B cell (primary cell): ENCODE measurements around the gene ARHGEF17. TPM values are rescaled to one million over a fixed set of nuclear protein-coding genes. Genes with fewer than 3 reads are reported as not detected.

Experiments
- ATAC-seq: fragments of 200-7000 bp; cut with Tn5 transposase; one replicate; pipeline ENCODE4 v1.10.0; 2021; ENCODE audit warnings: low read depth, mild to moderate bottlenecking, moderate number of reproducible peaks, moderate library complexity
- CTCF ChIA-PET: fragments of 350-600 bp; sonication (Branson Sonifier 250); formaldehyde crosslinking; loops from one replicate; lab custom pipeline; 2021; ENCODE audit warnings: antibody characterized with exemption, inconsistent platforms; lab: Charles Lee
- POLR2A ChIA-PET: fragments of 350-600 bp; sonication (Branson Sonifier 250); formaldehyde crosslinking; loops from one replicate; lab custom pipeline; 2021; ENCODE audit warnings: antibody characterized with exemption; lab: Charles Lee
- DNase-seq: peaks from one replicate; pipeline ENCODE4 v3.0.0; 2013
- H2AFZ ChIP-seq: 2 replicates; pipeline ENCODE4 v1.6.1; 2012; ENCODE audit warnings: mild to moderate bottlenecking, low read depth, low read length; ENCODE audit not compliant: insufficient read depth, poor library complexity, severe bottlenecking
- H3K27ac ChIP-seq, 2 donors: 1 replicate in 1 of 2; 2 replicates in 1 of 2; pipeline ENCODE4 v1.5.1; 2012 to 2013; ENCODE audit warnings: low read length in 2 of 2, mild to moderate bottlenecking in 2 of 2, moderate library complexity in 1 of 2
- H3K27me3 ChIP-seq, 4 experiments: fragments of 200-600 bp in 1 of 4; sonication (generic) in 1 of 4; replicated peaks in 1 of 4; 1 replicate in 2 of 4; 2 replicates in 2 of 4; pipeline versions ENCODE4 v1.6.1 to v1.7.0; 2013 to 2016; ENCODE audit warnings: low read length in 3 of 4, mild to moderate bottlenecking in 2 of 4, mixed read lengths in 1 of 4, moderate library complexity in 1 of 4; ENCODE audit not compliant: insufficient read depth in 4 of 4, control insufficient read depth in 3 of 4; ENCODE audit errors: control extremely low read depth in 1 of 4
- H3K36me3 ChIP-seq, 2 experiments: replicated peaks in 1 of 2; 1 replicate in 1 of 2; 2 replicates in 1 of 2; pipeline versions ENCODE4 v1.6.1 to v1.7.1; 2013; ENCODE audit warnings: low read length in 1 of 2; ENCODE audit not compliant: insufficient read depth in 2 of 2, control insufficient read depth in 1 of 2; ENCODE audit errors: control extremely low read depth in 1 of 2, extremely low read depth in 1 of 2
- H3K4me1 ChIP-seq, 2 donors: fragments of 200-600 bp in 1 of 2; sonication (generic) in 1 of 2; 1 replicate in 1 of 2; 2 replicates in 1 of 2; pipeline versions ENCODE4 v1.5.1 to v1.6.1; 2013 to 2017; ENCODE audit warnings: low read length in 2 of 2; ENCODE audit not compliant: control insufficient read depth in 2 of 2, insufficient read depth in 2 of 2
- H3K4me2 ChIP-seq: replicated peaks from 2 replicates; pipeline ENCODE3; 2012; ENCODE audit warnings: mild to moderate bottlenecking, low read depth, low read length; ENCODE audit not compliant: poor library complexity, severe bottlenecking
- H3K4me3 ChIP-seq, 5 experiments: fragments of 200-600 bp in 1 of 5; sonication (generic) in 1 of 5; 1 replicate in 3 of 5; 2 replicates in 2 of 5; pipeline versions ENCODE4 v1.5.1 to v1.7.0; 2011 to 2016; ENCODE audit warnings: low read length in 4 of 5, mild to moderate bottlenecking in 4 of 5, low read depth in 2 of 5, control low read depth in 1 of 5, moderate library complexity in 1 of 5; ENCODE audit not compliant: insufficient read depth in 1 of 5; ENCODE audit errors: control extremely low read depth in 1 of 5, extremely low read depth in 1 of 5
- H3K79me2 ChIP-seq: fragments of 200-600 bp; sonication (generic); one replicate; pipeline ENCODE4 v1.6.0; 2016; ENCODE audit warnings: low read length; ENCODE audit not compliant: control insufficient read depth, insufficient read depth
- H3K9ac ChIP-seq: fragments of 200-600 bp; sonication (generic); 2 replicates; pipeline ENCODE4 v1.6.1; 2017; ENCODE audit warnings: mild to moderate bottlenecking, low read length, moderate library complexity
- H3K9me3 ChIP-seq, 3 donors: one replicate each; pipeline versions ENCODE4 v1.6.1 to v1.7.1; 2013; ENCODE audit warnings: low read length in 2 of 3; ENCODE audit not compliant: control insufficient read depth in 2 of 3, insufficient read depth in 1 of 3; ENCODE audit errors: control extremely low read depth in 1 of 3
- H4K20me1 ChIP-seq: 2 replicates; pipeline ENCODE4 v1.6.0; 2012; ENCODE audit warnings: mild to moderate bottlenecking, low read length; ENCODE audit not compliant: insufficient read depth, control insufficient read depth, poor library complexity, severe bottlenecking
- H3K27ac Mint-ChIP-seq: one replicate; pipeline ENCODE4 v1.8.0; 2021; ENCODE audit warnings: mixed read lengths
- H3K27me3 Mint-ChIP-seq: one replicate; pipeline ENCODE4 v1.8.0; 2021; ENCODE audit warnings: mixed read lengths
- H3K4me1 Mint-ChIP-seq: one replicate; pipeline ENCODE4 v1.8.0; 2021; ENCODE audit warnings: mixed read lengths
- H3K4me3 Mint-ChIP-seq: one replicate; pipeline ENCODE4 v1.8.0; 2021; ENCODE audit warnings: mixed read lengths
- H3K9me3 Mint-ChIP-seq: one replicate; pipeline ENCODE4 v1.8.0; 2022; ENCODE audit warnings: mixed read lengths; ENCODE audit not compliant: insufficient read depth
- CTCF ChIP-seq: fragments of 200-600 bp; IDR thresholded peaks from one replicate; pipeline ENCODE4 v1.8.0; 2022; ENCODE audit warnings: antibody characterized with exemption, mild to moderate bottlenecking
- EZH2 ChIP-seq: IDR thresholded peaks from 2 replicates; pipeline ENCODE4 v1.6.1; 2012; ENCODE audit warnings: borderline replicate concordance, low read depth, mild to moderate bottlenecking, moderate library complexity, low read length; ENCODE audit not compliant: insufficient read depth, poor library complexity, severe bottlenecking
- whole genome bisulfite sequencing: methylation state at CpG from one replicate; pipeline ENCODE4 v1.1.5; 2013; ENCODE audit warnings: missing lambda C conversion rate; ENCODE audit not compliant: insufficient coverage; 5-methylcytosine and 5-hydroxymethylcytosine counted together
- intact Hi-C: fragments of 100-400 bp; cut with micrococcal nuclease; formaldehyde crosslinking; loops from one replicate; pipeline ENCODE4 v1.10.0; 2022
- polyA plus RNA-seq: library from polyadenylated mRNA; depleted of rRNA; stranded (reverse); fragments of >200 nt; gene quantifications from 2 replicates; pipeline ENCODE4 v1.2.3, GENCODE V29; 2012
- total RNA-seq, 2 donors: library from RNA; stranded (reverse); fragments of 120-200 nt in 1 of 2; gene quantifications; 1 replicate in 1 of 2; 2 replicates in 1 of 2; pipeline versions ENCODE4 v1.2.3 to v1.2.4, GENCODE V29; 2013 to 2022

ARHGEF17 gene
- total and polyA plus RNA-seq, 2 donors (not counting 1 experiment from before 2014, with no cell fraction given) = 0.05 TPM; not detected in 1

GRCh38 chr11:73308961-73309919 is 1.2 kb downstream of the ARHGEF17 start:
- TF ChIP-seq EZH2 = peak; percentile 72
- TF ChIP-seq CTCF = no peak
- Mint-ChIP-seq H3K4me3 (peak overlapping the region; percentile 19), H3K27me3 (peaks cover 17% of the 10 kb centered on the region), H3K27ac (no peak overlapping the region), H3K4me1 (peaks cover 13% of the 10 kb centered on the region), H3K9me3 (no peaks in the 10 kb centered on the region)
- Histone ChIP-seq H3K9ac (no peak overlapping the region), H4K20me1 (no peaks in the 10 kb centered on the region), H3K27me3 (peaks cover 0 to 44% (median 16%) of the 10 kb centered on the region in 4 experiments), H3K9me3 (no peaks in the 10 kb centered on the region), H3K79me2 (no peaks in the 10 kb centered on the region), H3K27ac (no peak overlapping the region), H3K36me3 (no peaks in the 10 kb centered on the region), H3K4me3 (peak overlapping the region in 3 of 5 experiments; percentile 65 to 84 (median 67)), H2AFZ (peak overlapping the region; percentile 83), H3K4me1 (peaks cover 20 to 25% of the 10 kb centered on the region in 2 donors), H3K4me2 (peak overlapping the region; percentile 100)
- 7% methylated on average over 75 of the region's 78 CpGs for WGBS
- ChIA-PET POLR2A (interaction anchor here (1.8 kb wide), 1 partner anchor 17 kb away, joined by 5 read pairs; no protein-coding TSS in a partner anchor), CTCF (interaction anchor here (0.7 to 6.6 kb wide), 8 partner anchors 11 to 338 kb away, joined by 3 to 157 read pairs (median 8); no protein-coding TSS in a partner anchor)
- ATAC-seq (no peak), DNase-seq (peak; percentile 57)
- intact Hi-C loops = no loop called here
